PC-9 (cell line): ENCODE measurements around the gene C12orf60. TPM values are rescaled to one million over a fixed set of nuclear protein-coding genes. Genes with fewer than 3 reads are reported as not detected.

Source experiments
- BruUV-seq: library from RNA; stranded (reverse); fragments of 400-500 nt; replicated peaks from 2 replicates; lab custom pipeline; 2021; lab: Mats Ljungman, UMichigan
- CTCF ChIA-PET: fragments of 300-600 bp; sonication (Branson Sonifier 250); formaldehyde crosslinking; loops from one replicate; lab custom pipeline; 2022; ENCODE audit warnings: antibody characterized with exemption; lab: Charles Lee
- POLR2A ChIA-PET: fragments of 300-600 bp; sonication (Branson Sonifier 250); formaldehyde crosslinking; loops from one replicate; lab custom pipeline; 2022; ENCODE audit warnings: antibody characterized with exemption; ENCODE audit not compliant: unreplicated experiment; lab: Charles Lee
- DNase-seq, 2 experiments: peaks; one replicate each; pipeline versions ENCODE4 v3.0.0 to v3.0.0-alpha.2; 2015 to 2022; ENCODE audit warnings: mixed read lengths in 1 of 2
- H2AFZ ChIP-seq: fragments of 200-600 bp; sonication (generic); 2 replicates; pipeline ENCODE4 v1.8.1; 2017; ENCODE audit warnings: antibody characterized with exemption
- H3F3A ChIP-seq: fragments of 200-600 bp; sonication (generic); 2 replicates; pipeline ENCODE4 v1.8.1; 2017; ENCODE audit warnings: antibody characterized with exemption, mild to moderate bottlenecking, low read depth; ENCODE audit not compliant: insufficient read depth
- H3K27ac ChIP-seq: fragments of 200-600 bp; sonication (generic); 2 replicates; pipeline ENCODE4 v1.6.1; 2016; ENCODE audit warnings: mixed run types
- H3K27me3 ChIP-seq: fragments of 200-600 bp; sonication (generic); 2 replicates; pipeline ENCODE4 v1.6.1; 2016; ENCODE audit warnings: low read depth, mixed run types; ENCODE audit not compliant: insufficient read depth
- H3K36me3 ChIP-seq: fragments of 200-600 bp; sonication (generic); 2 replicates; pipeline ENCODE4 v1.6.1; 2016; ENCODE audit warnings: low read depth, mixed run types
- H3K4me1 ChIP-seq: fragments of 200-600 bp; sonication (generic); replicated peaks from 2 replicates; pipeline ENCODE4 v1.6.1; 2016; ENCODE audit warnings: mixed run types; ENCODE audit not compliant: insufficient read depth
- H3K4me2 ChIP-seq: fragments of 200-600 bp; sonication (generic); 2 replicates; pipeline ENCODE4 v1.6.1; 2017; ENCODE audit warnings: mixed run types
- H3K4me3 ChIP-seq: fragments of 200-600 bp; sonication (generic); 2 replicates; pipeline ENCODE4 v1.6.1; 2016; ENCODE audit warnings: mixed run types
- H3K79me2 ChIP-seq: fragments of 200-600 bp; sonication (generic); 2 replicates; pipeline ENCODE4 v1.6.1; 2017; ENCODE audit warnings: low read depth, mixed run types
- H3K9me2 ChIP-seq: fragments of 200-600 bp; sonication (generic); 2 replicates; pipeline ENCODE4 v1.8.1; 2017; ENCODE audit warnings: mild to moderate bottlenecking; ENCODE audit not compliant: insufficient read depth
- H3K9me3 ChIP-seq: fragments of 200-600 bp; sonication (generic); 2 replicates; pipeline ENCODE4 v1.8.1; 2016; ENCODE audit warnings: low read depth; ENCODE audit not compliant: insufficient read depth
- H4K20me1 ChIP-seq: fragments of 200-600 bp; sonication (generic); 2 replicates; pipeline ENCODE4 v1.8.1; 2017; ENCODE audit not compliant: insufficient read depth
- CTCF ChIP-seq: fragments of 200-600 bp; sonication (generic); conservative IDR thresholded peaks from 2 replicates; pipeline ENCODE4 v1.6.1; 2017; ENCODE audit warnings: mixed run types, antibody characterized with exemption, mild to moderate bottlenecking, moderate library complexity
- EZH2 ChIP-seq: fragments of 200-600 bp; sonication (generic); IDR thresholded peaks from 2 replicates; pipeline ENCODE4 v1.8.0; 2017; ENCODE audit warnings: antibody characterized with exemption, low read depth
- intact Hi-C: fragments of 100-400 bp; cut with micrococcal nuclease; formaldehyde crosslinking; loops from one replicate; pipeline ENCODE4 v1.10.0; 2022; ENCODE audit not compliant: unreplicated experiment
- total RNA-seq: library from RNA; stranded (reverse); gene quantifications from 2 replicates; pipeline ENCODE4 v1.2.3, GENCODE V29; 2021

C12orf60 gene
- total RNA-seq, 1 experiment from 2014 or later: 4.0 TPM

GRCh38 chr12:14824012-14824634 is 20.7 kb downstream of the C12orf60 start:
- no peaks in the 10 kb centered on the region for H3K79me2 ChIP-seq
- no peak overlapping the region for H2AFZ ChIP-seq
- intact Hi-C loops: no loop called here
- H3K9me2 ChIP-seq: no peaks in the 10 kb centered on the region
- no peaks in the 10 kb centered on the region for H3K9me3 ChIP-seq
- ChIA-PET POLR2A (no interaction called here), CTCF (no interaction called here)
- H3F3A ChIP-seq: no peaks in the 10 kb centered on the region
- no peak overlapping the region for H3K27ac ChIP-seq
- H3K4me2 ChIP-seq: no peak overlapping the region
- BruUV-seq: no TSS peak
- H4K20me1 ChIP-seq: no peaks in the 10 kb centered on the region
- TF ChIP-seq CTCF (no peak), EZH2 (no peak)
- H3K27me3 ChIP-seq: no peaks in the 10 kb centered on the region
- no peaks in the 10 kb centered on the region for H3K36me3 ChIP-seq
- DNase-seq: no peak
- H3K4me3 ChIP-seq: no peak overlapping the region
- H3K4me1 ChIP-seq: no peaks in the 10 kb centered on the region

GRCh38 chr12:14825256-14825655 is 21.8 kb downstream of the C12orf60 start:
- CTCF ChIA-PET: no interaction called here
- Histone ChIP-seq H3K9me2 (no peaks in the 10 kb centered on the region), H3K4me2 (no peak overlapping the region), H2AFZ (no peak overlapping the region), H3K79me2 (no peaks in the 10 kb centered on the region), H3K9me3 (no peaks in the 10 kb centered on the region), H3F3A (no peaks in the 10 kb centered on the region), H3K36me3 (no peaks in the 10 kb centered on the region), H4K20me1 (no peaks in the 10 kb centered on the region), H3K27ac (no peak overlapping the region), H3K4me1 (no peaks in the 10 kb centered on the region), H3K27me3 (no peaks in the 10 kb centered on the region), H3K4me3 (no peak overlapping the region)
- POLR2A ChIA-PET: interaction anchor here (0.6 kb wide), 1 partner anchor 9 kb away, joined by 9 read pairs; no protein-coding TSS in a partner anchor
- no peak for TF ChIP-seq EZH2
- no peak for TF ChIP-seq CTCF
- intact Hi-C loops: no loop called here
- no TSS peak for BruUV-seq
- DNase-seq: no peak

GRCh38 chr12:14826491-14826890 is 23.0 kb downstream of the C12orf60 start:
- Histone ChIP-seq H3F3A (no peaks in the 10 kb centered on the region), H3K27ac (no peak overlapping the region), H3K4me1 (no peaks in the 10 kb centered on the region), H4K20me1 (no peaks in the 10 kb centered on the region), H3K27me3 (no peaks in the 10 kb centered on the region), H3K4me2 (no peak overlapping the region), H3K9me2 (no peaks in the 10 kb centered on the region), H3K36me3 (no peaks in the 10 kb centered on the region), H3K4me3 (no peak overlapping the region), H2AFZ (0 out of 2 replicates have a peak overlapping the region, but pooled peaks have one; percentile 45), H3K79me2 (no peaks in the 10 kb centered on the region), H3K9me3 (no peaks in the 10 kb centered on the region)
- BruUV-seq: no TSS peak
- DNase-seq: no peak
- intact Hi-C loops: no loop called here
- CTCF ChIA-PET: no interaction called here
- TF ChIP-seq EZH2 (no peak), CTCF (no peak)
- POLR2A ChIA-PET: interaction anchor here (0.7 kb wide), 1 partner anchor 461 kb away, joined by 6 read pairs; no protein-coding TSS in a partner anchor
